ENCODE data around the gene XRCC3.

XRCC3 gene

DNA sequence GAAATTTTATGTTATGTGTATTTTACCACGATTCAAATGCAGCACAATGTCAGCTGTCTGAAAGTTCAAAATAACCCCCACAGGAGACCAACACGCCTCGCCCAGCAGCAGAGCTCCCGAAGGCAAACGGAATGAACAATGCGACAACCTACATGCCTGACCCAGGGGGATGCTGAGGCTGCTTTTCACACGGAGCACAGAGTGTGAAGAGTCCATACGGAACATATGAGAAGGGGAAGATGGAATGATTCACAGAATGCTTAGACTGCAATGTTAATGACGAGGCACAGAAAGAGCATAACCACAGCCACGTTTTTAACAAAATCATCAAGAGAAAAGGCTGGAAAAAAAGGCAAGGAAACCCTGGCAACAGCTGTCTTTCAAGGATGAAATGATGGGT lies 22.9 kb upstream of the XRCC3 start:
- DNase-seq, result no peak

- DNase-seq, result no peak
Measured at GRCh38 chr14:103737432-103738045, 22.3 kb upstream of the XRCC3 start.

DNA sequence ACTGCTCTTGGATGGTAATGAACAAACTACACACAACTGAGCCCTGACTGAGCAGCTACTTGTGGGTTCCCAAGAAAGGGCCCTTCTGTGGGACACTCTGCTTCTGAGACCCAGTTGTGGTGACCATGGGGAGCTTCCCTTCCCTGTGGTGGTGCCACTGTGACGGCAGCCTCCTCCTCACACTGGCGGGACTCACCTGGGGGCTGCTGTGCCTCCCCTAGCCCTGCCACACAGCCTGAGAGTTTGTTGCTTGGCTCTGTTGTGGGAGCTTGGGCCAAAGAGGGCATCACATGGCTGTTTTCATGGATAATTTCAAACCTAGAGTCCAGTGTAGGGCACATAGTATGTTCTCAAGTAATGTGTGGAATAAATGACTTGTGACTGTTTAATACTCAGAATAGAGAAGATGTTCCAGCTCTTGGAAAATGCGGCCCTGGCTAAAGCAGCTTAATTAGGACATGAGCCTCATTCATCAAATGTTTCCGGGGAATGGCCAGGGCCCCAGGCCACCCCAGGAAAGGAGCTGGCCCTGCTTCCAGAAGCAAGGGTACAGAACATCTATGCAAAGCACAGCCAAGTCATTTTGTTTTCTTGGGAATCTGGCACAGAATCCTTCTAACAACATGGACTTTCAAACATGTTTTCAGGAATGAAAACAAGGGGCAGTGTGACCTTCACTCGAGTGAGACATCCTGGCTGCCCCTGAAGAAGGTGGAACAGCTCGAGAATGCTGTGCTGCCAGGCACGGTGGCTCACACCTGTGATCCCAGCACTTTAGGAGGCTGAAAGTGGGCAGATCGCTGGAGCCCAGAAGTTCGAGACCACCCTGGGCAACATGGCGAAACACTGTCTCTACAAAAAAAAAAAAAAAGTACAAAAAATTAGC lies 21.5 kb upstream of the XRCC3 start:
- no peak for DNase-seq

- DNase-seq, result no peak
Measured at GRCh38 chr14:103735815-103736545, 20.7 kb upstream of the XRCC3 start.

GRCh38 chr14:103735439-103735814 lies 20.2 kb upstream of the XRCC3 start:
- DNase-seq, result no peak

- no peak for DNase-seq
Measured at GRCh38 chr14:103735022-103735421, 19.8 kb upstream of the XRCC3 start.

DNA sequence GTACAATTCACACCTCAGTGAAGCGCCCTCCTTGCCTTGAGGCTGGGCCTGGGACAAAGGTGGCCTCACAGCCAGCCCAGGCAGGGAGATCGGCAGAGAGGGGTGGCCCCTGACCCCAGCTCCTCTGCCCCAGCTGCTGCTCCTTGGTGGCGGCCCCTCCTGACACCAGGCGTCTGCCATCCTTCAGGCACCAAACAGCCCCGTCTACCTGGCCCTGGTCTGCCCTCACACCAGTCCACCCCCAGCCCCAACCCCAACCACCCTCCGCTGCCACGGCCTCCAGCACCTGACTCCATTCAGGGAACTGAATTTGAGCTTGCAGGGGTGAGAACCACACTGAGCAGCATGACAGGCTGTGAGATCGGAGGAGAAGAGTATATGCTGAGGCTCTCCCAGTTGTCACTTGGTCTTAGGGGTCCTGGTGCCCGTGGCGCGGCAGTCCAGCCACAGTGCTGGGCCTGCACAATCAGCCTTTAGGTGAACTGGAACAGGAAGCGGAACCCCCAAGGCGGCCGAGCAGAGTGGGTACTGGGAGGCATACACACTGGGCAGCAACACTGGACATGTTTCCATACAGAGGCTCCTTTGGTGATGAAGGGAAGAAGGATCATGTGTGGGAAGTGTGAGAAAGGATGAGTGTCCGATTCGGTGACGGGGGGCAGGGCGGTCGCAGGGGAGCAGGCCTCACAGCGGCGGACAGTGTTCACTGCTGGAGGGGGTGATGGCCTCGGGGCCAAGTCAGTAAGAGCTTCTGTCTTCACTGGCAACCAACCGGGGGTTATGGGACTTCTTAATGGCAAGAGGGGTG lies 19.0 kb upstream of the XRCC3 start:
- no peak for DNase-seq

GRCh38 chr14:103733651-103734050 lies 18.4 kb upstream of the XRCC3 start:
- no peak for DNase-seq

GRCh38 chr14:103732868-103733620 lies 17.8 kb upstream of the XRCC3 start:
- no peak for DNase-seq

DNA sequence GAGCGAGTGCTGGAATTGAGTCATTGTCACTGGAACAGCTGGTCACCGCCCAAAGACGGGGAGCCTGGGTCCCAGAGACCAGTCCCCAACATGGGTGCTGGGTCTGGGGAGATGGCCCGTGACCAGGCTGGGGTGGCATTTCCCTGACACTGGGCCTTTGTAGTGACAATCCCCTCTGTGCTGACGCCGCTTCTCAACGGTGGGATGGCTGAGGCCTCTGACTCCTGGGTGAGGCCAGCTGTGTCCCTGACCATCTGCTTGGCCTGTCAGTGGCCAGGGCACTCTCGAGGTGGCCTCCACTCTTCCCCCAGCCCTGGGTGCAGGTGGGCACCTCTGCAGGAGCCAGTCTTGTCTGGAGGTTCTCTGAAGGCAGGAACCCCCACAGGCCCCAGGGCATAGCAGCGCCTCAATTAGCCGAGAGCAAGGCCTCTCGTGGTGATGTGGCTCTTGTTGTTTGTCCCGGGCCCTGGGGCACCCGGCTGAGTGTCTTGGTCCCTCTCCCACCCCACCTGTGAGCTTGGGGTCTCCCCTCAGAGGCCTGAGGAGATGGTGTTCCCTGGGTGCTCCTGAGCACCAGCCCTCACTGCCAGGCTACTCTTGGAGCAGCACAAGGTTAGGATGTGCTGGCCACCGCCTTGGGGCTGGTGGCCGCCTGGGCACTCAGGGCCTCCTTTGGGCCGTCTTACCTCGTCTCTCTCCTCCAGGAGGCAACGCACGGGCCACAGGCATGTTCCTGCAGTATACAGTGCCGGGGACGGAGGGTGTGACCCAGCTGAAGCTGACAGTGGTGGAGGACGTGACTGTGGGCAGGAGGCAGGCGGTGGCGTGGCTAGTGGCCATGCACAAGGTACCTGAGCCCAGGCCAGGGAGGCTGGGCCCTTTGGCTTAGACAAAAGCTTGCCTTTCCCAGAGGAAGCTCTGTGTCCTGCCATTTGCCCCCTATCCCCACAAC lies 16.9 kb upstream of the XRCC3 start:
- DNase-seq, result no peak

- no peak for DNase-seq
Measured at GRCh38 chr14:103731481-103731880, 16.2 kb upstream of the XRCC3 start.

DNA sequence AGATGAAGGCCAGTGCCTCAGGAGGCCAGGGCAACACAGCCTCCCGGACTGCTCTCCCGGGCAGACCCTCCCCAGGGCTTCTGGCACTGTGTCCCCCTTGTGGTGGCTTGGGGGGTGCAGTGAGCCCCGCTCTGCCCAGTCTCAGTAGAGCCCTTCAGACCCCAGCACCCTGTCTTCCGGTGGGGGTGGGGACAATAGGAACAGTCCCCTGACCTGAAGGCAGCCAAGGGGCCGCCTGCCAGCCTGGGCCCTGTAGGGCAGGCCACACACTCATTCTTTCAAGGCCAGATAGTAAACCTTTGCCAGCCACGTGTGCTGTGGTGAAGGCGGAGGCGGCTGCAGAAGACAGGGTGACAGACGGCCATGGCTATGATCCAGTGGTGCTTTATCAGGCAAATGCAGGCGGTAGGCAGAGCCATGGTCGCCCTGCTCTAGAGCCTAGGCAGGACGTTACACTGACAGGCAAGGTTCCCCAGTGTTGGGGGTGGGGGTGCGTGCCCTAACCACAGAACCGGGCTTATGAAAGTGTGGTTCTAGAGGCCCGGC lies 15.3 kb upstream of the XRCC3 start:
- no peak for DNase-seq

DNA sequence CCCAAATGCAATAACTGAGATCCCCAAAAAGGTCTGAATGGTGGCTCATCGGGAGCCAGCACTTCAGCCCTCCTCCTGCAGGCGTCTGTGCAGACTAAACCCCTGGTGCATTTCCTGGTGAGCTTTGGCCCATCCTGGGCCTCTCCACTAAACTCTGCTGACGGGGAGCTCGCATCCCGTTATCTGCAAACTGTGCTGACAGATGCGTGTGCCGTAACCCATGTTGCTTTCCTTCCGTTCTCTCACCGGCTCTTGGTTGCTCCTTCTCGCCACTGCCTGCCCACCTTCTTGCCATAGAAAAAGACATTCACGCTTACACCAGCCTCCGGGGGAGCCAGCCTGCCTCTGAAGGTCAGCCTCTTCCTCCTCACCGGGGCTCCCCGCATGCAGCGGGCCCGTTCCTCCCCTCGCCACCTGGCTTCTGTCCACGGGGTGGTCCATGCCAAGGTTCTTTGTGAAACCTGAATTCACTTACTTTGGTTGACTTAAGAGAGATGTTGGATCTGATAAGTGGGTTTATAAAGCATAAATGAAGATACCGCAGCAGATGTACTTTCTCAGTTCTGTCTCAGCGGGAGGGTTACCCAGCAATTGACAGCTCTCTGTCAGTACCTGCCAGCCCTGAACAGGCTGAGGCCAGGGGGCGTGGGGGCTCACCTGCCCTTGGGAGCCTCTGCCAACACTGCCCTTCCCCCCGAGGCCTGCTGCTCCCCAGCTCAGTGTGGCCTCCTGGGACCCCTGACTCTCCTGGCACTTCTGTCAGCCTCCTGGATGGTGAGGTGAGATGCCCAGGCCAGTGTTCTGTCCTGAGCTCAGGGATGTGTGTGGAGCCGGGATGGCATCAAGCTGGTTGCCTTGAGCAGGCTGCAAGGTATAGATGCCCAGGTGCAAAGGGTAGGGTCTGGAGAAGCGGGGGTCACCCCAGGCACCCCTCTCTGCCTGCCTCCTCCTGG lies 14.5 kb upstream of the XRCC3 start:
- DNase-seq, result no peak

GRCh38 chr14:103728721-103729120 lies 13.5 kb upstream of the XRCC3 start:
- DNase-seq, result no peak

DNA sequence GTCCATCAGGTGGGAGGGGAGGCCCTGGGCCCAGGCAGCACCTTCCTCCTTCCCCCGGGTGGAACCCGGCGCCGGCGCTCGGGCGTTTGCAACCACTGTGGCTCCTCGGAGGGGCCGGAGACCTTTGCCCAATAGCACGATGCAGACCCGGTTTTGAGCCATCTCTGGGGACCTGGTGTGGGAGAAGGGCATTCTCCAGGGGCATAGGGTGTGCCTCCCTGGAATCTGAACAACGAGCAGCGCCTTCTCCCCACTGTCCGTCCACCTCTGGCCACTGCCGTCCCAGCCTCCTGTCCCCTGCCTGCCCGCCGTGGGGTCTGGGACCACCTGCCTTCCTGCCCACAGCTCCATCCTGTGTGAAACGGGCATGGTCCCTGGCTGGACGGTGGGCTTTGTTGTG lies 12.9 kb upstream of the XRCC3 start:
- no peak for DNase-seq

- DNase-seq, result no peak
Measured at GRCh38 chr14:103727313-103727980, 12.2 kb upstream of the XRCC3 start.

- DNase-seq, result no peak
Measured at GRCh38 chr14:103726474-103726873, 11.2 kb upstream of the XRCC3 start.

DNA sequence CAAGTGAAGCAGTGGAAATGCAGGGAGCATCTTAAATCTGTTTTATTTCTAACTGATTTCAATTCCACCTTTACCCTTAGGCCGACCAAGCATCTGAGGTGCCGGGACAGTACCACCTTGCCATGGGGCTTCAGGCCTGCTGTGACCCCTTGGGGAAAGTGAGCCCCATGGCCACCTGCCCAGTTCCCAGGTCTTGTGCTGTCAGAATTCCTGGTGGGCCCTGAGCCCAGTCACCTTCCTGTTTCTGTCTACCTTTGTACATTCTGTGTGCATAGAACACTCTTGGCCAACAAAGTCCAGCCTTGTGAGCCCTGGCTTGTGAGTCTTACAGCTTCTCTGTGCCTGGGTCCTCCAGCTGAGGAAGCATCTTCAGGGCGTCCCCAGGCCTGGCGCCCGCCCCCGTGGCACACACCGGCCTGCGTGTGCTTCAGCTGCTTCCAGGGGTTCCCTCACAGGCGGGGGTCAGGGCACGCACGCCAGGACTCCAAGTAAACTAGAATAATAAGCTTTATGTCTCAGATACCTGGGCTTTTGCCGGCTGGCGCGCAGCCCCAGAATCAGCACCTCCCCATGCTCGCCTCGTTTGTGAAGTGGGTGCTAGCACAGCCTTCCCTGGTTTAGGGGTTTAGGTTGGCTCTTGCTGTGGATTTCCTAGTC lies 10.6 kb upstream of the XRCC3 start:
- DNase-seq, result no peak

Data from NCI-H1417 treated with DMSO at 0.1 percent for 48 hours (cell line).